OCI-M2 (cell line): ENCODE data around the gene CISH.

Experiments used
- DNase-seq: peaks from one replicate; lab custom pipeline; 2025; ENCODE audit not compliant: unreplicated experiment; lab: John Stamatoyannopoulos, UW

The CISH gene

DNA sequence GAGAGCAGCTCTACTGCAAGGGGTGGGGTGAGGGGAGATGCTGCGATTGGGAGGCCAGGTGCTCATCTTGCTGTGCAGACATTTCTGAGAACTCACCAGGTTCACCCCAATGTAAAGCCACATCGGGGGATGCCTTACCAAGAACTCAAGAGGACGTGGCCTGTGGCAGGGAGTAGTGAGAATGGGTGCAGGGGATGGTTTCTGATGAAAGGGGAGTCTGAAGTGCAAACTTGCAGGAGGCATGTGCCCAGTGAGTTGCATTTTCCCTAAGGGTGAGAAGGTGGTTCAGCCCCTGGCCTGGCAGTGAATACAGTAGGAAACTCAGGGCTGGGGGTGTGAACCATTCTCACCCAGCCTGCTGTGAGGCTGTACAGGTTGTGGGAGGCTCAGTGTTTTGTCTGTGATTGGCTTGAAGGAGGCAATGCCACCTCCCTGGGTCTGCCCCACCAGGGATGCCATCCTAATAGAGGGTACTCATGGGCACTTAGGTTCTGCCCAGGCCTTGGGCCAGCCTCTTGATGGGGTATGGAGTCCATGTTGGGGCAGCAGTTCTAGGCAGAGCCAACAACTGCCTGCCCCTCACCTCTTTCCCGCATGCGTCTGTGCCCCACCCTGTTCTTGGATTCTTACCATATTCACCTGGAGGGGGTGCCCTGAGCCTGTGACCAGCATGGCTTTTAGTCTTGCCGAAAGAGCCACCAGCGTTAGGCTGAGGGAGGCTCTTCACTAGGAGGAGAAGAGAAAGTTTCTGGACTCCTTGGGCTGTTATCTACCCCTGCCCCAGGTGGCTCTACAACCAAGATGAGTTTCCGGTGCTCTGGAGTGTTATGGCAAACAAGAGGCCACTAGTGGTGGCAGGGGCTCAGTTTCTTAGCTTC is 37.8 kb downstream of the CISH start:
- DNase-seq, result no peak

DNA sequence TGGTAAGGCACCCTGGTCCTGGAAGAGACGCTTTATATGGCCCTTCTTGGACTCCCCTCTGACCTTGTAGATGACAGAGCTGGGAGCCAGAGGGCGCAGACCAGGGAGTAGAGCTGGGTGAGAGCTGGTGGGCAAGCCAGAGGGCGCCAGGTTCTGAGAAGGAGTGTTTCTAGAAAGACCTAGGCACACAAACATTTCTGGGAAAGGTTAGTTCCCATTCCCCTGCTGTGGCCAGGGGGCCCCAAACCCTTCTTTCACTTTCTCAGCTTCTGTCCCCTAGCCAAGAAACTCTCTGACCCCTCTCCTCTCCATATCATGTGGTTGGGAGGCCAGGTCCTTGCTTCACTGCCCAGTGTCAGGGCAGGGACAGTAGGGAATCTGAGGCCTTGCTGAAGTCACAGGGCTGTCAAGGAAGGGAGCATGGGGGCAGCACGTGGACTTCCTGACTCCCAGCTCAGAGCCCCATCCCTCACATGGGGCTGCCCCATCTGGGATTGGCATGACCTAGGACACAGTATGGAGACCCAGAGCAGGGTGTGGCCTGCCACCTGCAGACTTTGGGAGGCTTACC is 38.7 kb downstream of the CISH start:
- no peak for DNase-seq

DNA sequence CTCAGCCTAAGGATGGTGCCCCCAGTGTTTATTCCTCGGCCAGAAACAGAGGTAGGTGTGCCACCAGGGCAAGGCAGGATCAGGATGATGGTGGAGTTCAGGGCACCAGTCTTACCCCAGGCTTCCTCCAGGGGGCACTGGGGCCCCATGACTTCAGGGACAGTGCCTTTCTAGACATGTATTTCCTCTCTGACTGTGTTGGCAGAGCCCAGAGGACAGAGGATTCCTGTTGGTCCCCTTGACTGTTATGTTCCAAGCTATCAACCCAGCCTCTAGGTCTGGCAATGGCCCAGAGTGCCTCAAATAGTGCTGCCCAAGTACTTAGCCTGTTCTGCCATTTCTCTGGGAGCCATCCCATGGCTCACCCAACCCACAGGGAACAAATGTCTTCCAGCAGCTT is 39.4 kb downstream of the CISH start:
- no peak for DNase-seq

DNA sequence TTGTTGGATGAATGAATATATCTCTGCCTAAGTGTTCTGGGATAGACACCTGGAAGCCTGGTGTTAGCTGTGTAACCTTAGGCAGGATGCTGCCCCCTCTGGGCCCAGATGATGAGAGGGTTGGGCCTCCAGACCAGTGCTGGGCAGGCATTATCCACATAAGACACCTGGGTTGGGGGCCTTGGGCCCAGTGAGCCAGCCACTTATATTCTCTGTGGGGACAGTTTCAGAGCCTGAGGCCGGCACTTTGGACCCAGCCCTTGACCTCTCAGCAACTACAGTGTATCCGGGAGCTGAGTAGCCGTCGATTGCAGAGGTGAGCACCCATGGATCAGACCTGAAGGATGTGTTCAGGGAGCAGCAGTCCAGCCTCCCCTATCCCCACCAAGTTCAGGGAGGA is 40.1 kb downstream of the CISH start:
- no peak for DNase-seq

DNA sequence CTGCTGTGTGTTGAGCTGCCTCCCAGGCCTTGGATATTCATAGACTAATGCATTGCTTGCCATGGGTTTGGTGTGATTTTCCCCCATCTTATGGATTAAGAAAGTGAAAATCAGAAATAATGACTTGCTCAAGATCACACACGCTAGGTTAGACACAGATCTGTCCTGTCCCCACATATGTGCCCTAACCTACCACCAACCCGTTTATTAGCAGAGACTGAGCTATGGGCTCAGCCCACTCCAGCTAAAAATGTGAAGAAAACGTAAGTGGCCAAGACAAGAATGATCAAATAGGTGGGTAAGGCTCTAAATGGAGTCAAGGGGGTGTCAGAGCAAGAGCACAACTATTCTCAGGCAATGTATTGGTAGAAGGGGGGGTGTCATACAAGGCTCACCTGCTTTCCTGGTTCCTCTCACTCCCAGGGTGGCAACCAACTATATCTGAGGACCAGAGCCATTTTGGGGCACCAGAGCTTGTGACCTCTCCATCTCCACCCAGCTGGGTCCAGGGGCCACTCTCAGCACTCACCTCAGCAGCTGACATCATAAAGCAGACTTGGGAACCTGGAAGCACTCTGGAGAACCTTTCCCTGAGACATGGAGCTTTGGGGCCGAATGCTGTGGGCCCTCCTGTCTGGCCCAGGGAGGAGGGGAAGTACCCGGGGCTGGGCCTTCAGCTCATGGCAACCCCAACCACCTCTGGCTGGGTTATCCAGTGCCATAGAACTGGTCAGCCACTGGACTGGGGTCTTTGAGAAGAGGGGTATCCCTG is 40.9 kb downstream of the CISH start:
- DNase-seq, result no peak

DNA sequence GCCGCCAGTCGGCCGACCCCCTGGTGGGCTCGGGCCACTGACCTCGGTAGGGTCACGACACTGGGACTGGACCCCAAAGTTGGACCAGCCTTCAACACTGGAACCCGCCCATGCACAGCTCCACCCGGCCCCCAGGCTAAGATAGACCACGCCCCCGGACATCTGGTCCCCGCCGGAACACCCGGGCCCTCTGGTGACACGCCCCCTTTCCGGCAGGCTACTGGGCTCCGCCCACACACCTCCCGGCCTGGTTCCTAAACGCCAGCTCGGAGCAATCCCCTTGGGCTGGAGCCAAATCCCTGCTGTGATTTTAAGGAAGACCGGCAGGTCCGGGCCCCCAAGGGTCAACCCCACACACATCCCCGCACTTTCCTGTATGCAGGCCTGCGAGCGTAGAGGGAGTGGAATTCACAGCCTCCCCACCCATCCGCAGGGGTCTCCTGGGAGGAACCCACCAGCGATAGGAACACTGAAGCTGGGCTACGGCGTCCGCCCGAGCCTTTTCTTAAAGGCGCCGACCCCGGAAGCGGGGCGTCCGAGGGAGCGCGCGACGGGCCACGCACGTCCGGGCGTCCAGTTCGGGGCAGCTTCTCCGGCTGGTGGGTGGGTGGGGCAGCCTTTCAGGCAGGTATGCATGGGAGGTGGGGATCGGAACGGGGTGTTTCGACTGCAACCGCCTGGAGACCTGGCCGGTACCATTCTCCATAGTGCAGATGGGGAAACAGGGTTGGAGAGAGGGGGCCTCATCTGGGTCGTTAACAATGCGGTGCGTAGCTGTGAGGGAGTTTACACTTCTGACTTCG is 42.4 kb downstream of the CISH start, which contains the start of gene HEMK1:
Gene HEMK1, plus strand, starts transcription at position 576 of the 803 bp plus-strand sequence. CDS start 1,583 bp downstream, outside the sequence.
- peak; percentile 73 for DNase-seq

DNA sequence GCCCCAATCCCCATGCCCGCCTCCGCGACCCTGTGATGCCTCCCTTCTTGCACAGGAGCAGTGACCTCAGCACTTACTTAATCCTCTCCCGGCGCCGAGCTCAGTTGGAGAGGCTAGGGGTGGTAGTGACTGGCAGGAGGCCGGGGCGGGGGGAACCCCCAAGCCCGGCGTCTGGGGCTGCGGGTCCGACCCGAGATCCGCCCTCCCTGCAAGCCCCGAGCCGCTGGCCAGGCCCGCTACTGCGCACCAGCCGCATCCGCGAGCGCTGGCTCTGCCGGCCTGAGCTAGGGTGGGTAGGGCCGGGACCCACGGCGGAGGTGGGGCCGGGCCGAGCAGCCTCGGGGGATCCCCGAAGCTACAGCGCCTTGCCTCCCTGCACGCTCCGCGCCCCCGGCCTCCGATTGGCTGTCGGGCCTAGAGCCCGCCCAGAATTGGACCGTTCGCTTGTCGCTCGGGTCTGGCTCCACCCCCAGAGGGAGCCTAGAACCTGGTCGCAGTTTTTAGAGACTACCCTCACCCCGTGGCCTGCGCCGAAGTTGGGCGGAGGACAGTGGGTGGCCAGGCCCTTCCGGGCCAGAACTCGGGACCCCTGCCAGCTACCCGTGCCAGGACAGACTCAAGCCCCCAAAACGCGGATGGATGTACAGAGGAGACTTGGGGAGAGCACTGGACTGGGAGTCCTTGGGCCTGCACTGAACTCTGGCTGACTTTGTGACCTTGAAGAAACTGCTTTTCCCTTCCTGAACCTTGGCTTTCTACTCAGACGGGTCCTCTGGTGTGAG is 44.0 kb downstream of the CISH start, which contains the start of gene C3orf18:
Gene C3orf18, minus strand, starts transcription at position 362 of the 782 bp plus-strand sequence. CDS start 2,048 bp downstream, outside the sequence.
- no peak for DNase-seq

DNA sequence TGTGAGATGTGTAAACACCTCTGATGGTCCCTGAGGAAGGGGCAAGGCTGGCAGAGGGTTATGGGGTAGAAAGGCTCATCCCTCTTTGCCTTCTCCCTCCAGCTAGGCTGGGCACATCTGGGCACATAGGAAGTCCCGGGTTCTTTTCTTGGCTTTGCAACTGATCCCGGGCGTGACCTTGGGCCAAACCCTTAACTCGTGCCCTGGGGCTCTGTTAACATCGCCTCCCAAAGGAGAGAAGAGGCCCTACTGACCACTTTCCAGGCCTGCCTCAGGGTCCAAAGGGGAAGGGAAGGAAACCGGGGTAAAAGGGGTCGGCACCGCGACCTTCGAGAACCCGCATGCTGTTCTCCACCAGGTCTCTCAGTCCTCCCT is 44.6 kb downstream of the CISH start:
- DNase-seq, result no peak

DNA sequence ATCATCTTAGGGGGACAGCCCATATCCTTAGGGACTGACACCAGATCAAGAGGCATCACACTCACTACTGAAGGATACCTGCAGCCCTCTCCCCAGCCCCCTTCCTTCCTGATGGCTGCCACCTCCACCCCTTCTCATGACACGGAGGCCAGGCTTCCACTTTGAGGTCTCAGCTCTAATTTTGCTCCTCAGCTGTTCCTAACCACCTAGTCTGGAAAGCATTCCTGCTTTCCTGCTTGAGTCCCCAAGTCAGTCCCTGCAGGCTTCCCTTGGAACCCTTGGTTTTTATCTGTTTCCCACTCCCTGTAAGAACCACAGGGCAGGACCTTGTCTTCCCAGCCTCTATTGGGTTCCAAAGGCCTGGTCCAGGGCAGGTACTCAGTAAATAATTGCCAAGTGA is 47.3 kb downstream of the CISH start:
- DNase-seq, result no peak

DNA sequence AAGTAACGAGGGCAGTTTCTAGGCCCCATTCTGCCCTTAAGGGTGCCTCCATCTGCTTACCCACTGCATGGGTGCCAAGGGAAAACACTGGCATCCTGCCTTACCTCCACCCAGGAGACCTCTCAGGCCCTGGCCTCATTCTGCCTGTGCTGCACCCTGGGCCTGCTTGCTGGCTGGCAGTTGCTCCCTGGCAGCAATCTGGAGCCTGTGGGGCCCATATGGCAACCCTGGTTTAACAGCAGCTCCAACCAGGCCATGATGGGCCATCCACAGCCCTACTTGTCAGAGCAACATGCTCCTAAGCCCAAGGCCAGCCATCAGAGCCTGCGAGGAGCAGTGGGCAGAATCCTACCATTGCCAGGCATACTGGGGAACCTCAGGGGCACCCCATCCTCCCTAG is 47.7 kb downstream of the CISH start:
- no peak for DNase-seq

DNA sequence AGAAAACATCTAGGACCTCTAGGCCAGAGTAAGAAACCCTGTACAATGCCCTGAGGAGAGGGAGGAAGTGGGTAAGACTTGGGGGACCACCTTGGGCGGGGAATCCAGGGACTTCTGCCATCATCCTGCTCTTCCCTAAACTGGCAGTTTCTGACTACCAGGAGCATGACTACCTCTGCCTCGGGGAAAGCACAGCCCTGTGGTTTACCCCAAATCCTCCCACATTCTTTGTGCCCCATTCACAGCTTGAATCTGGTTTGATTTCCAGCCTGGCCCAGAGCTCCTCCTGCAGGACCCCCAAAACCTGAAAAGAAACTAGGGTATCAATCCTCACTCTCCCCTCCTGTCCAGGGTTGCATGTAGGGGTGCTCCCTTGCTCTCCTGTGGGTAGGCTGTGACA is 48.7 kb downstream of the CISH start:
- no peak for DNase-seq

DNA sequence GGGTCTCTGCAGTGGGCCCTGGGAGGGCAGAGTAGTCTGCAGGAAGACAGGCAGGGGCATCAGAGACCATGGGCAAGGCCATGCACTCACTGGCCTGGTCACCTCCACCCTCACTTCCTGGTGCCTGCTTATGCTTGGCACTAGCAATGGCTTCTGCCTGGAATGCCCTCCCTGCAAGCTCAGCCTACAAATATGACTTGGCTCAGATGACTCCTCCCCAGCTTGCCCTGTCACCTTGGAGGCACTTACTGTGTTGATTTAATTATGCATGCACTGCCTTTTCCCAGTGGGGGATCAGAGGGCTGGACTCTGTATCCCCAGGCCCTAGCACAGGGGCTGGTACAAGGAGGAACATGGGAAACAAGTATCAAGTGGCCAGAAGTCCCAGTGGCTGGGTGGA is 51.9 kb downstream of the CISH start:
- no peak for DNase-seq

DNA sequence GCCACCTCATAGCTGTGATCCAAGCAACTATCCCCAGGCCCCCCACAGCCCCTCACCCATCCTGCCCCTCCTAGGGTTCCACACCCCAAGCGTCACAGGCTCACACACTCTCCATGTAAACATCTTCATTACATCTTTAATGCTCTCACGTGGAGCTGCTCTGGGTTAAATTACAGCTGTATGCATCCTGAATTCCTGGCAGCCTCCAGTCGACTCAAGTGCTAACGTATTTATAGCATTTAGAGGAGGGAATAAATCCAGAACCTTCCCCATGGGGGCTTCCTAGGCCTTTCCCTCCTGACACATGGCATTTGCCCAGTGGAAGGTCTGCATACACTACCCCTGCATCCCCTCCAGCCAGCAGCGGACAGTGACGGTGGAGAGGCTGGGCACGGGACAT is 53.7 kb downstream of the CISH start:
- no peak for DNase-seq

DNA sequence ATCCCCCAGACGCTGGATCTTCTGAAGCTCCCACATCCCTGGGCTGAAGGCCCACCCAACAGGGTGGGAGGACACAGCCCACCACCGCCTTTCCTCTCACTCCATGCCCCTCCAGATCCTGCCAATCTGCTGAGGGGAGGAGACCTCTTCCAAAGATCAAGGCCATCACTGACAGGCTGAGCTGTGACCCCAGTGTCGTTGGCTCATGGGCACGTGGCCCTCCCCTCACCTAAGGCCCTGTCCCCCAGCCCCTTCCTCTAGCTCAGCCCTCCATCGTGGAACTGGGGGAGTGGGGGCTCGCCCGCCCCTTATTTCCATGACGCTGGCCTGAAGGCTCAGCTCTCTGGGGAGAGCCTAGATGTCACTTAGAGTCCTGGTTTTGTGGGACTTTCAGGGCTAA is 54.5 kb downstream of the CISH start:
- no peak for DNase-seq
